Measurements from ENCODE around the gene TFF2. TPM values are rescaled to one million over a fixed set of nuclear protein-coding genes. Genes with fewer than 3 reads are reported as not detected.

TFF2 gene
- polyA plus RNA-seq, 1 of the 3 experiments (the other 2 are of a cell fraction): not detected

DNA sequence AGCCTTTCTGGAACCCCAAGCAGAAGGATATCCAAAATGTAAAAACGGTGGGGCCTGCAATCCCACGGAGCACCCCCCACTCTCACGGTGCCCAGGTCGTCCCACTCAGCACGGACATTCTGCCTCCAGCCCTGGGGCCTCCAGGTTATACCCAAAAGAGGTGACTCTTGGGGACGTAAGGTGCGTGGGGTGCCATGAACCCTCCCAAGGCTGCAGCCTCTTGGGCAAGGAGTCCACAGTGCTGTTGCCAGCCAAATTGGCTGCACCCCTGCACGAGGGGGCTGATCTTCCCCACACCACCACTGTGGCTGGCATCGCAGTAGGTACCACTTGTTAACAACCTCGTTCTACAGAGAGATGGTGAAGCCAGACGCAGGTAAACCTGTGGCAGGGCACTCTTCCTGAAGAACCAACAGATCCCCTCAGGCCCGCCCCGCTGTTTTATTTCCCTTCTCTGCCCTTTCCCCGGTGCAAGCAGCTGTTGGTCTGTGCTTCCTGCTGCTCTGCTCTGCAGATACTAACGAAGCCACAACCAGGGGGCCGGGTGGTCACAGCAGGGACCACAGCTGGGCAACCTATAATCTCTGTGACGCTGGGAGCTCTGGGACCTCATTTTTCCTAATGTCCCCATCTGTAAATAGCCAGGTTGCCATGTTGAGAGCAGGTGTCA, 44.3 kb downstream of the TFF2 start:
- H4K20me1 ChIP-seq (ENCODE audit: insufficient read depth): no peaks in the 10 kb centered on the region
- peaks cover 0 to 16% of the 10 kb centered on the region in 2 experiments; a peak in 1 of 4 replicates for H3K4me1 ChIP-seq (ENCODE audit: control insufficient read depth in 1 of 2, insufficient read depth in 2 of 2, low read depth in 1 of 2, low read length in 1 of 2)
- H3K27me3 ChIP-seq (ENCODE audit: insufficient read depth): no peaks in the 10 kb centered on the region
- CTCF ChIA-PET: no interaction called here
- H3K9me3 ChIP-seq: no peaks in the 10 kb centered on the region
- WGBS (ENCODE audit: low lambda C conversion rate): 28% methylated on average over 13 of the region's 17 CpGs
- no peaks in the 10 kb centered on the region for H3K79me2 ChIP-seq (ENCODE audit: insufficient read depth)
- H3K36me3 ChIP-seq (replicated peaks in 1 of 2; ENCODE audit: control insufficient read depth in 1 of 2, insufficient read depth in 2 of 2, low read length in 1 of 2): no peaks in the 10 kb centered on the region
- H3K27ac ChIP-seq (ENCODE audit: low read depth in 2 of 2, low read length in 1 of 2): no peak overlapping the region
- POLR2A ChIA-PET: no interaction called here
- DNase-seq: no peak
- no peak overlapping the region for H3K4me3 ChIP-seq (ENCODE audit: low read depth in 2 of 2, low read length in 1 of 2)
- TF ChIP-seq, protein P1, sequence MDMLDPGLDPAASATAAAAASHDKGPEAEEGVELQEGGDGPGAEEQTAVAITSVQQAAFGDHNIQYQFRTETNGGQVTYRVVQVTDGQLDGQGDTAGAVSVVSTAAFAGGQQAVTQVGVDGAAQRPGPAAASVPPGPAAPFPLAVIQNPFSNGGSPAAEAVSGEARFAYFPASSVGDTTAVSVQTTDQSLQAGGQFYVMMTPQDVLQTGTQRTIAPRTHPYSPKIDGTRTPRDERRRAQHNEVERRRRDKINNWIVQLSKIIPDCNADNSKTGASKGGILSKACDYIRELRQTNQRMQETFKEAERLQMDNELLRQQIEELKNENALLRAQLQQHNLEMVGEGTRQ (IDR thresholded peaks at IDR 0.05; ENCODE audit: borderline replicate concordance, low read depth, low read length): no peak
- TF ChIP-seq JUND (IDR thresholded peaks at IDR 0.05) (no peak), TAF1 (IDR thresholded peaks at IDR 0.05; ENCODE audit: borderline replicate concordance, low read depth, low read length) (no peak), EZH2phosphoT487 (IDR thresholded peaks at IDR 0.05; ENCODE audit: borderline replicate concordance, low read depth) (no peak), TCF12 (IDR thresholded peaks at IDR 0.05) (no peak), YY1 (IDR thresholded peaks at IDR 0.05; ENCODE audit: low read depth) (no peak), NFIC (IDR thresholded peaks at IDR 0.05; ENCODE audit: borderline replicate concordance) (no peak), NRF1 (IDR thresholded peaks at IDR 0.05; ENCODE audit: low read depth, low read length) (no peak)
- TF ChIP-seq, protein P2, sequence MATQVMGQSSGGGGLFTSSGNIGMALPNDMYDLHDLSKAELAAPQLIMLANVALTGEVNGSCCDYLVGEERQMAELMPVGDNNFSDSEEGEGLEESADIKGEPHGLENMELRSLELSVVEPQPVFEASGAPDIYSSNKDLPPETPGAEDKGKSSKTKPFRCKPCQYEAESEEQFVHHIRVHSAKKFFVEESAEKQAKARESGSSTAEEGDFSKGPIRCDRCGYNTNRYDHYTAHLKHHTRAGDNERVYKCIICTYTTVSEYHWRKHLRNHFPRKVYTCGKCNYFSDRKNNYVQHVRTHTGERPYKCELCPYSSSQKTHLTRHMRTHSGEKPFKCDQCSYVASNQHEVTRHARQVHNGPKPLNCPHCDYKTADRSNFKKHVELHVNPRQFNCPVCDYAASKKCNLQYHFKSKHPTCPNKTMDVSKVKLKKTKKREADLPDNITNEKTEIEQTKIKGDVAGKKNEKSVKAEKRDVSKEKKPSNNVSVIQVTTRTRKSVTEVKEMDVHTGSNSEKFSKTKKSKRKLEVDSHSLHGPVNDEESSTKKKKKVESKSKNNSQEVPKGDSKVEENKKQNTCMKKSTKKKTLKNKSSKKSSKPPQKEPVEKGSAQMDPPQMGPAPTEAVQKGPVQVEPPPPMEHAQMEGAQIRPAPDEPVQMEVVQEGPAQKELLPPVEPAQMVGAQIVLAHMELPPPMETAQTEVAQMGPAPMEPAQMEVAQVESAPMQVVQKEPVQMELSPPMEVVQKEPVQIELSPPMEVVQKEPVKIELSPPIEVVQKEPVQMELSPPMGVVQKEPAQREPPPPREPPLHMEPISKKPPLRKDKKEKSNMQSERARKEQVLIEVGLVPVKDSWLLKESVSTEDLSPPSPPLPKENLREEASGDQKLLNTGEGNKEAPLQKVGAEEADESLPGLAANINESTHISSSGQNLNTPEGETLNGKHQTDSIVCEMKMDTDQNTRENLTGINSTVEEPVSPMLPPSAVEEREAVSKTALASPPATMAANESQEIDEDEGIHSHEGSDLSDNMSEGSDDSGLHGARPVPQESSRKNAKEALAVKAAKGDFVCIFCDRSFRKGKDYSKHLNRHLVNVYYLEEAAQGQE (IDR thresholded peaks at IDR 0.05; ENCODE audit: low read depth, low read length): no peak
- no peaks in the 10 kb centered on the region for H3K9me2 ChIP-seq
- no peak overlapping the region for H2AFZ ChIP-seq (ENCODE audit: low read depth)
- H3K4me2 ChIP-seq: no peak overlapping the region
- no peaks in the 10 kb centered on the region for H3F3A ChIP-seq (replicated peaks; ENCODE audit: insufficient read depth)
- no peak overlapping the region for H3K9ac ChIP-seq

DNA sequence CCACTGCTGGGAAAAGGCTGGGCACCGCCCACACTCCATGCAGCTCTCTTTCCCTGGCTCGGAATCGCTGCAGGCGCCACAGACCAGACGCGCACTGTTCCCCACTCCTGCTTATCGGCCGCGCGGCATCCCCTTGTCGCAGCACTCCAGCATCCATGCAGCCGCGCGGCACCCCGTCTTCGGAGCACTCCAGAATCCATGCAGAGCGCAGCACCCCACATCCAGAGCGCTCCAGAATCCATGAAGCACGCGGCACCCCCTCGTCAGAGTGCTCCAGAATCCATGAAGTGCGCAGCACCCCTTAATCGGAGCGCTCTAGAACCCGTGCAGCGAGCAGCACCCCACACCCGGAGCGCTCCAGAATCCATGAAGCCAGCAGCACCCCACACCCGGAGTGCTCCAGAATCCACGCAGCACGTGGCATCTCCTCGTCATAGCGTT, 45.1 kb downstream of the TFF2 start:
- no peaks in the 10 kb centered on the region for H3K9me3 ChIP-seq
- H3K27ac ChIP-seq (ENCODE audit: low read depth in 2 of 2, low read length in 1 of 2): no peak overlapping the region
- TF ChIP-seq RXRA (IDR thresholded peaks at IDR 0.05; ENCODE audit: borderline replicate concordance, low read depth) (no peak), EZH2phosphoT487 (IDR thresholded peaks at IDR 0.05; ENCODE audit: borderline replicate concordance, low read depth) (no peak)
- POLR2A ChIA-PET: no interaction called here
- H3K36me3 ChIP-seq (replicated peaks in 1 of 2; ENCODE audit: control insufficient read depth in 1 of 2, insufficient read depth in 2 of 2, low read length in 1 of 2): no peaks in the 10 kb centered on the region
- H3K27me3 ChIP-seq (ENCODE audit: insufficient read depth): no peaks in the 10 kb centered on the region
- no peak overlapping the region for H3K4me3 ChIP-seq (ENCODE audit: low read depth in 2 of 2, low read length in 1 of 2)
- H3K4me1 ChIP-seq (ENCODE audit: control insufficient read depth in 1 of 2, insufficient read depth in 2 of 2, low read depth in 1 of 2, low read length in 1 of 2): peaks cover 0 to 16% of the 10 kb centered on the region in 2 experiments; a peak in 1 of 4 replicates
- H3K9me2 ChIP-seq: no peaks in the 10 kb centered on the region
- CTCF ChIA-PET: no interaction called here
- H3K79me2 ChIP-seq (ENCODE audit: insufficient read depth): no peaks in the 10 kb centered on the region
- H3K4me2 ChIP-seq: no peak overlapping the region
- no peaks in the 10 kb centered on the region for H4K20me1 ChIP-seq (ENCODE audit: insufficient read depth)
- DNase-seq: no peak
- 81% methylated on average over 32 of the region's 33 CpGs for WGBS (ENCODE audit: low lambda C conversion rate)
- H3K9ac ChIP-seq: no peak overlapping the region
- no peak overlapping the region for H2AFZ ChIP-seq (ENCODE audit: low read depth)
- no peaks in the 10 kb centered on the region for H3F3A ChIP-seq (replicated peaks; ENCODE audit: insufficient read depth)

Measured in SK-N-SH (cell line).